HEK293T (cell line): ENCODE results near the gene TBKBP1.

Source experiments
- ARNT ChIP-seq: fragments of 450-650 bp; IDR thresholded peaks from 2 replicates; pipeline ENCODE4 v1.6.1; 2017; ENCODE audit warnings: mild to moderate bottlenecking
- BHLHE40 ChIP-seq: fragments of 450-650 bp; IDR thresholded peaks from 2 replicates; pipeline ENCODE4 v1.6.1; 2016; ENCODE audit warnings: mild to moderate bottlenecking, moderate library complexity, borderline replicate concordance
- CTBP1 ChIP-seq: fragments of 450-650 bp; IDR thresholded peaks from 2 replicates; pipeline ENCODE4 v1.6.1; 2016; ENCODE audit warnings: borderline replicate concordance
- ELF4 ChIP-seq: fragments of 450-650 bp; IDR thresholded peaks from 2 replicates; pipeline ENCODE4 v1.6.1; 2017; ENCODE audit warnings: antibody characterized with exemption
- FOXA1 ChIP-seq: fragments of 450-650 bp; IDR thresholded peaks from 2 replicates; pipeline ENCODE4 v1.6.1; 2016; ENCODE audit warnings: mild to moderate bottlenecking
- FOXK2 ChIP-seq: fragments of 450-650 bp; IDR thresholded peaks from 2 replicates; pipeline ENCODE4 v1.6.1; 2016; ENCODE audit warnings: mild to moderate bottlenecking
- FOXM1 ChIP-seq: fragments of 450-650 bp; IDR thresholded peaks from 2 replicates; pipeline ENCODE4 v1.6.1; 2017; ENCODE audit warnings: mild to moderate bottlenecking, borderline replicate concordance
- NFRKB ChIP-seq: fragments of 450-650 bp; IDR thresholded peaks from 2 replicates; pipeline ENCODE4 v1.6.1; 2016; ENCODE audit warnings: mild to moderate bottlenecking, moderate library complexity
- PKNOX1 ChIP-seq: fragments of 450-650 bp; IDR thresholded peaks from 2 replicates; pipeline ENCODE4 v1.6.1; 2016
- SP1 ChIP-seq: fragments of 450-650 bp; IDR thresholded peaks from 2 replicates; pipeline ENCODE4 v1.6.1; 2017
- TARDBP ChIP-seq: fragments of 450-650 bp; IDR thresholded peaks from 2 replicates; pipeline ENCODE4 v1.6.1; 2016
- ZNF384 ChIP-seq: fragments of 450-650 bp; IDR thresholded peaks from 2 replicates; pipeline ENCODE4 v1.6.1; 2016

DNA sequence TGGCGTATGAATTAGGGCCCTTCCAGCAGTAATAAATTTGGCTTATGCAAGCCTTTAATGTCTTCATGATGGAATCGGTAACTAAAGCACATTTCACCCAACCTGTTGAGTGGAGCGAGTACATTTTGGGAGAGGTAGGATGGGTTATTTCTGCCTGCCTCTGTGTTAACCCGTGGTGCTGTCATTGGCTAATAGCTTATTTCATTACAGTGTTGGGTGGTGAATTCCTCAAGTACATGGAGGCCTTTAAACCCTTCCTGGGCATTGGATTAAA lies 17.8 kb upstream of the TBKBP1 start:
- TF ChIP-seq FOXK2 (no peak), ELF4 (no peak), BHLHE40 (no peak), CTBP1 (no peak), FOXM1 (no peak), FOXA1 (no peak), ARNT (no peak), SP1 (no peak), PKNOX1 (no peak), ZNF384 (no peak), TARDBP (no peak), NFRKB (no peak)
